ENCODE measurements around the gene ACVR1B.

The ACVR1B gene

GRCh38 chr12:52020539-52021336 lies 69.2 kb downstream of the ACVR1B start:
- peak; percentile 50 for DNase-seq (ENCODE audit: low read depth in 2 of 2)

GRCh38 chr12:52022841-52023181 lies 71.3 kb downstream of the ACVR1B start:
- DNase-seq (ENCODE audit: low read depth in 2 of 2): no peak

- peak; percentile 93 to 97 for DNase-seq (ENCODE audit: low read depth in 2 of 2)
These were observed 71.9 kb downstream of the ACVR1B start for GRCh38 chr12:52023182-52023975.

GRCh38 chr12:52023976-52024688 lies 72.6 kb downstream of the ACVR1B start:
- no peak for DNase-seq (ENCODE audit: low read depth in 2 of 2)

GRCh38 chr12:52024845-52025230 lies 73.3 kb downstream of the ACVR1B start:
- DNase-seq (ENCODE audit: low read depth in 2 of 2): peak; percentile 46 to 52

- no peak for DNase-seq (ENCODE audit: low read depth in 2 of 2)
These were observed 74.8 kb downstream of the ACVR1B start for GRCh38 chr12:52026263-52026662.

GRCh38 chr12:52027085-52027843 lies 75.8 kb downstream of the ACVR1B start:
- DNase-seq (ENCODE audit: low read depth in 2 of 2): no peak

GRCh38 chr12:52029685-52030084 lies 78.2 kb downstream of the ACVR1B start:
- no peak for DNase-seq (ENCODE audit: low read depth in 2 of 2)

GRCh38 chr12:52032446-52032803 lies 80.9 kb downstream of the ACVR1B start:
- DNase-seq (ENCODE audit: low read depth in 2 of 2): no peak

GRCh38 chr12:52032804-52033445 lies 81.4 kb downstream of the ACVR1B start:
- peak; percentile 80 to 90 for DNase-seq (ENCODE audit: low read depth in 2 of 2)

- no peak for DNase-seq (ENCODE audit: low read depth in 2 of 2)
These were observed 82.1 kb downstream of the ACVR1B start for GRCh38 chr12:52033446-52034140.

- no peak for DNase-seq (ENCODE audit: low read depth in 2 of 2)
These were observed 83.7 kb downstream of the ACVR1B start for GRCh38 chr12:52035190-52035589.

GRCh38 chr12:52035926-52036325 lies 84.4 kb downstream of the ACVR1B start:
- no peak for DNase-seq (ENCODE audit: low read depth in 2 of 2)

GRCh38 chr12:52036587-52037171 lies 85.2 kb downstream of the ACVR1B start:
- DNase-seq (ENCODE audit: low read depth in 2 of 2): peak; percentile 57

- DNase-seq (ENCODE audit: low read depth in 2 of 2): no peak
These were observed 85.9 kb downstream of the ACVR1B start for GRCh38 chr12:52037248-52037861.

GRCh38 chr12:52038447-52038846 lies 86.9 kb downstream of the ACVR1B start:
- DNase-seq (ENCODE audit: low read depth in 2 of 2): no peak

- DNase-seq (ENCODE audit: low read depth in 2 of 2): no peak
These were observed 89.5 kb downstream of the ACVR1B start for GRCh38 chr12:52041035-52041434.

- no peak for DNase-seq (ENCODE audit: low read depth in 2 of 2)
These were observed 90.2 kb downstream of the ACVR1B start for GRCh38 chr12:52041695-52042123.

- no peak for DNase-seq (ENCODE audit: low read depth in 2 of 2)
These were observed 91.3 kb downstream of the ACVR1B start for GRCh38 chr12:52042706-52043385.

Data from stimulated activated CD4-positive, alpha-beta T cell treated with anti-CD3 and anti-CD28 coated beads, Interleukin-4, amount 100 ng/mL, for 48 hours (primary cell).